T1000 (cell line): ENCODE measurements around the gene IGSF8.
A peak's percentile ranks its signal among the peaks of the same experiment; 100 is the strongest.

ENCODE experiments used
- DNase-seq: peaks from one replicate; lab custom pipeline; 2025; ENCODE audit warnings: mixed read lengths; lab: John Stamatoyannopoulos, UW

The IGSF8 gene, protein sequence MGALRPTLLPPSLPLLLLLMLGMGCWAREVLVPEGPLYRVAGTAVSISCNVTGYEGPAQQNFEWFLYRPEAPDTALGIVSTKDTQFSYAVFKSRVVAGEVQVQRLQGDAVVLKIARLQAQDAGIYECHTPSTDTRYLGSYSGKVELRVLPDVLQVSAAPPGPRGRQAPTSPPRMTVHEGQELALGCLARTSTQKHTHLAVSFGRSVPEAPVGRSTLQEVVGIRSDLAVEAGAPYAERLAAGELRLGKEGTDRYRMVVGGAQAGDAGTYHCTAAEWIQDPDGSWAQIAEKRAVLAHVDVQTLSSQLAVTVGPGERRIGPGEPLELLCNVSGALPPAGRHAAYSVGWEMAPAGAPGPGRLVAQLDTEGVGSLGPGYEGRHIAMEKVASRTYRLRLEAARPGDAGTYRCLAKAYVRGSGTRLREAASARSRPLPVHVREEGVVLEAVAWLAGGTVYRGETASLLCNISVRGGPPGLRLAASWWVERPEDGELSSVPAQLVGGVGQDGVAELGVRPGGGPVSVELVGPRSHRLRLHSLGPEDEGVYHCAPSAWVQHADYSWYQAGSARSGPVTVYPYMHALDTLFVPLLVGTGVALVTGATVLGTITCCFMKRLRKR

DNA sequence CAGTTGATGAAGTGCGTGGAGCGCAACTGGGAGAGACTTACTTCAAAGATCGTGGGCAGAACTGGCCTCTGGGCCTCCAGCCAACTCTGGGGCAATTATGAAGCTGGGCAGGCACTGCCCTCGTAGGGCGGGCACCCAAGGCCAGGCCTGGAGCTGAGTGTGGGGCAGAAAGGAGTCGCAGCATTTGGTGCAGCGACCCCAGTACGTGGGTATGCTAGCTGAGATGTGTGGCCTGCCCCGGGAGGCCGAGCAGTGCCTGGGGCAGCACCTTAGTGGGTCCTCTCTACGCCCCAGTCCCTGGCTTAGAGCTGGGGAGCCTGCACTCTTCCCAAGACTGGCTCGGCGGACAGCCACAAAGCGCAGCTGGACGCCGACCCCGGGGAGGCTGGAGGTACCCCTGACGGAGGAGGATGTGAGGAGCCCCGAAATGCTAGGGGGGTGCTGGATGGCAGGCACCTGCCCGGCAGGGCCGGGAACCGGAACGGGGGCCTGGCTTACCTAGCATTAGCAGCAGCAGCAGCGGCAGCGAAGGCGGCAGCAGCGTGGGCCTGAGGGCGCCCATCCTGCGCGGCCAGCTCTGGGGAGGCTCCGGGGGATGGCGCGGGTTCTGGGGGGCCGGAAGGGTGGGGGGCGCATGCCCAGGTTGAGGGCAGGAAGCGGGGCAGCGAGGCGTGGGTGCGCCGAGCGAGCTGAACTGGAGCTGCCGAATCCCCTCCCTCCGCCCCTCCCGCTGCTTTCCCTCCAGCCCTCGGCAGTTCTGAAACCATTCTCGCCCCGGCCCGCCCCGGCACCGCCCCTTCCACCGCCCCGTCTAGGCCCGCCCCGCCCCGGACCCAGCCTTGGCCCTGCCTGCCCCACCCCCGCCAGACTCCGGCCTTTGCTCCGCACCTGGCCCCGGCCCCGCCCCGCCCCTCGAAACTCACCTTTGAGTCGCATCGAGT lies at the start of gene IGSF8:
Gene IGSF8, minus strand, starts transcription at position 709 of the 941 bp plus-strand sequence. Its CDS starts 147 bp downstream, at position 562.
- peak; percentile 78 for DNase-seq

DNA sequence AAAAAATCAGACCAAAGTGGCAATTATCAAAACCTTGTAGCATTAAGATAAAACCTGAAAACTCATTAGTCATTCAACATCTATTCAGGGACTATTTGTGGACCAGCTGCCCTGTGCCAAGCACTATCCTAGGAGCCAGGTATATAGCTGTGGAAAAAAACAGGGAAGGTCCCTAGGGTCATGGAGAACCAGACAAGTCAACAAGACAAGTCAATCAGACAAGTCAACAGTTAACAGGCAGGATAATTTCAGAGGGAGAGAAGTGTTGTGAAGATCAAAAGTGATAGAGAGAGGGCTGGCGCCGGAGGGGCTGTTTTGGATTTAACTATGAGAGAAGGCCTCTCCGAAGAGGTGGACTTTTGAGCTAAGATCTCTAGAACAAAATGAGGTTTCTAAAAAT lies 49.7 kb upstream of the IGSF8 start:
- DNase-seq = no peak

DNA sequence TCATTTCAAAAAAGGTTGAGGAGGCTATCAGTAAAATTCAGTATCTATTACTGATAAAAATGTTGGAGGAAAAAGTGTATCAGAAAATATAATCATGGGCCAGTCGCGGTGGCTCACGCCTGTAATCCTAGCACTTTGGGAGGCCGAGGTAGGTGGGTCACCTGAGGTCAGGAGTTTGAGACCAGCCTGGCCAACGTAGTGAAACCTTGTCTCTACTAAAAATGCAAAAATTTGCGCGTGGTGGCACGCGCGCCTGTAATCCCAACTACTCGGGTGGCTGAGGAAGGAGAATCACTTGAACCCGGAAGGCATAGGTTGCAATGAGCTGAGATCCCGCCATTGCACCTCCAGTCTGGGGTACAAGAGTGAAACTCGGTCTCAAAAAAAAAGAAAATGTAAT lies 47.7 kb upstream of the IGSF8 start:
- no peak for DNase-seq

DNA sequence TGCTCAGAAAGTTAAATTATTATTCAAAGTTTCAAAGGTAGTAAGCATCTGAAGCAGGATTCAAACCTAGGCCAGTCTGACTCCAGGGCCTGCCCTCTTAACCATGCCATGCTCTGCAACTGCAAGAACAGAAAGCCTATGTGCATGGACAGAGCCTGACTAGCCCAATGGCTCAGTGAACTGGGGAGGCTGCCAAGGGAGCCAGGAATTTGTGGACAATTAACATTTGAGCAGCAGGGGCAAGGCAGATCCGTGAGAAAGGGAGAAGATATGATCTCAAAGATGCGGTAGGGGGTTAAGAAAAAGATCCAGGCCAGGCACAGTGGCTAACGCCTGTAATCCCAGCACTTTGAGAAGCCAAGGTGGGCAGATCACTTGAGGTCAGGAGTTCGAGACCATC lies 46.5 kb upstream of the IGSF8 start:
- no peak for DNase-seq

DNA sequence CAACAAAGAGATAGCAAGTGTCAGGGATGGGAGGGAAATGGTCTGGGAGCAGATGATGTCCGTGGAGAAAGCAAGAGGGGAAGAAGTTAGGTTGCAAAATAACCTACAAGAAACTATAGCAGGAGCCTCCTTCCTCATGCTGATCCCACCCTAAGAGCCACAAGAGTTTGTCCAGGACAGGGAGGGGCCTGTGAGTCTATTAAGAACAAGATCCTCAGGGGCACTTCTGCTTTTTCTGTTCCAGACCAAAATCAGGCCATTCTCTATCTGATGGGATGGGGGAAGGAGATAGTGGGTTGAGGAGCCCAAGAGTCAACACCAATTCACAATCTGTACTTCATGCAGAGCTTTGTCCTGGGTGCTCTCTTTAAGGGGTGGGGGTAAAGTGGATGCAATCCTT lies 45.3 kb upstream of the IGSF8 start:
- DNase-seq = no peak

DNA sequence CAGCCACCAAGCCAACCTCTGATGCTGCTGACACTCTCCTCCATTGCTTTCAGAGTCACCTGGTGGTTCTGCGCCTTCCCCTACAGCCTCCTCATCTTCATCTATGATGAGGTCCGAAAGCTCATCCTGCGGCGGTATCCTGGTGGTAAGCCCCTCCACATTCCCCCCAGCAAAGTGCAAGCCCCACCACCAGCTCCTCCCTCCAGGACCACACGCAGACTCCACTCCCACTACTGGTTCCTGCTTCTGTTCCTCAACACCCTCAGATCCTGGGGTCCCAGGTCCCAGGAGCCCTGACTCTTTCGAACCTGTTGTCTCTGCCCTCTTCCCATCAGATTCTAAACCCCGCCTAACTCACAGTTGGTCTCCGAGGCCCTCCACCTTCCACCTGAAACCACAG lies 41.4 kb upstream of the IGSF8 start:
- no peak for DNase-seq

DNA sequence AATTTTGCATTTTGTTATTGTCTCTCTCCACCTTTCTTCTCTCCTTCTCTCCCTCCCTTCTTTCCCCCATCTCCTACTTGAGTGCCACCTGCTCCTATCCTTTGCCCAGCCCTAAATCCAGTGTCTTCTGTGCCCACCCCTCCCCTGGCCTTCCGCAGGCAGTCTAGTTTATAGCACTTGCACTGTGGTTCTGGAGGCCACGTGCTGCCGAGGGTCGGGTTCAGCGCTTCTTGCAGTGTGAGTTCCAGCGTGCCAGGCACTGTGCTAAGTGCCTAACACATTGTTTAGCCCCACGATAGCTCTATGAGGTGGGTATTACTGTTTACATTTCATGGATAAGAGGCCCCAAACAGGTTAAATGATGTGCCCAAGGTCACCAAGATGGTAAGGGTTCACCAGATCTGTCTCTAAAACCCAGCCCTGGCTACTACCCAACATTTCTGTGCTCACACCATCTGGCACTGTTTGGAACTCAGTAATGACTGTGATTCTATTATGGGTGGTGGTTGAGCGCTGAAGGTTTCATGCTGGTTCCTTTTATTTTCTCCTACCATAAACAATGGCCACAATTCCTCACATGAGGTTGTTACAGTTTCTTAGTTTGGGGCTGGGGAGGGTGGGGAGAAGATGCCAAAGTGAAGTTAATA lies 38.9 kb upstream of the IGSF8 start:
- DNase-seq = no peak

DNA sequence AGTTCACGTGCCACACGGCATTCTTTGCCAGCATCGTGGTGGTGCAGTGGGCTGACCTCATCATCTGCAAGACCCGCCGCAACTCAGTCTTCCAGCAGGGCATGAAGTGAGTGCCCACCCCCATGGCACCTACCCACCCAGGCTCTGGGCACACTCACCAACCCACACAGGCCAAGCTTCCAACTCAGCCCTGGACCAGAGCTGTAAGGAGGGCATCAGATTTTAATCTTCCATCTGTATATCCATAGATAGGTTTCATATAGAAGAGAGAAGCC lies 38.4 kb upstream of the IGSF8 start:
- no peak for DNase-seq

DNA sequence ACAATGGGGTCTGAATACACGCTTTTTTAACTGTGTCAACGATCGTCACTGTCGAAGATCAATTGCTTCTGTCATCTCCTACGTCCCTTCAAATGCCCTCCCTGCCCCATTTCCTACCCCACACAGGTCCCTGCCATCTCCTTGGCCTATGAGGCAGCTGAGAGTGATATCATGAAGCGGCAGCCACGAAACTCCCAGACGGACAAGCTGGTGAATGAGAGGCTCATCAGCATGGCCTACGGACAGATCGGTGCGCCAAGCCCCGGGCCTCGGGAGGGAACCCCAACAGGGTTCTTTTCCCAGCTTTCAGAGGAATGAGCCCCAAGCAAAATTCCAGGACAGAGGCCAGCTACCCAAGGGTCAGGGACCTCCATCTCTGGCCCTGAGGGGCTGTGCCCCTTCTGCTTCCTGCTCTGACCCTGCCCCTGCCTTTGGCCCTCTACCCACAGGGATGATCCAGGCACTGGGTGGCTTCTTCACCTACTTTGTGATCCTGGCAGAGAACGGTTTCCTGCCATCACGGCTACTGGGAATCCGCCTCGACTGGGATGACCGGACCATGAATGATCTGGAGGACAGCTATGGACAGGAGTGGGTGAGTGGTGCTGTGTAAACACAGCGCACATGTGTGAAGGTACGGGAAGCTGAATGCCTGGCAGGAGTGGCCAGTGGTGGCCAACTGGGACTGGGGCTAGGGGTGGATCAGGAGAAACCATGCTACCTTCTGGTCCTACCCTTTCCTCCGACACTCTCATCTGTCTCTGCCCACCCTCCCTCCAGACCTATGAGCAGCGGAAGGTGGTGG lies 37.9 kb upstream of the IGSF8 start:
- no peak for DNase-seq

DNA sequence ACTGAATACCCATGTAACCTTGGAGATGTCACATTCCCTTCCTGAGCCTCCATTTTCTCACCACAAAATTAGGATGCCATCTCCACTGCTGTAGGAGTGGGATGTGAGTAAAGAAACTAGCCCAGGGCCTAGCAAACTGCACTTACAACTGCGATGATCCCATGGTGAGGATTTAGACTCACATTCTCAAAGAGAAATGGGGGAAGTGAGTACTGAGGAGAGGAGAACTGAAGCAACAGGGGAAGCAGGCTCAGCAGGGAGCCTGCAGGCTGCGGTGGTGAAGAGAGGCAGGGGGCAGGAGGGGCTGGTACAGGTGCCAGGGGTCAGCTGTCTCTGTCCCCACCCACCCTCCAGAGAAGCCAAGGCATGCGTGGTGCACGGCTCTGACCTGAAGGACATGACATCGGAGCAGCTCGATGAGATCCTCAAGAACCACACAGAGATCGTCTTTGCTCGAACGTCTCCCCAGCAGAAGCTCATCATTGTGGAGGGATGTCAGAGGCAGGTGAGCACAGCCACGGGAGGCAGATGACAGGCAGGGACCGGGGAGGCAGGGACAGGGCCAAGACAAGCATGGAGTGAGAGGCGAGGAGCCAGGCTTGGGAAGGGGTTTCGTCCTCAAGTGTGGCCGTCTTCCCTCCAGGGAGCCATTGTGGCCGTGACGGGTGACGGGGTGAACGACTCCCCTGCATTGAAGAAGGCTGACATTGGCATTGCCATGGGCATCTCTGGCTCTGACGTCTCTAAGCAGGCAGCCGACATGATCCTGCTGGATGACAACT lies 36.6 kb upstream of the IGSF8 start:
- DNase-seq = no peak

DNA sequence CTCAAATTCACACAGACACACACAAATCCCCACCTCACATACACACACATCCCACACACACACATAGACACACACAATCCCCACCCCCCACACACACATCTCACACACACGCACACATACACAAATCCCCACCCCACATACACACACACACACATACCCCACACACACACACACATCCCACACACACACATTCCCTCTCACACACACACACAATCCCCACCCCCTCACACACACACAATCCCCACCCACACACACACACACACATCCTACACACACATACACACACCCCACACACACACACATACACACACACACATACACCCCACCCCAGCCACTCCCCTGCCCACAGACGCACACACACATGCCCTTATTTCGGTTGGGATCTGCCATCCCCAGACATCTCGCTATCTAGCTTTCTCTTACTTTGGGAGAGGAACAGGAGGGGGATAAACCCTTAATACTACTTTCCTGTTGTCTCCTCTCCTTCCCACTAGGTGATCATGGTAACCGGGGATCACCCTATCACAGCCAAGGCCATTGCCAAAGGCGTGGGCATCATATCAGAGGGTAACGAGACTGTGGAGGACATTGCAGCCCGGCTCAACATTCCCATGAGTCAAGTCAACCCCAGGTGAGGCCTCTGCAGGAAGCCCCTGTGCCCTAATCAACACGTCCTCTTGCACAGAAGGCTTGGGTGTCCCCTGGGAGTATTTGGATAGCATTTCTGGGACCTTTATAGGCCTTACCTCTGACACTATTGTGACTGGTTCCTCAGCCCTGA lies 35.8 kb upstream of the IGSF8 start:
- no peak for DNase-seq

DNA sequence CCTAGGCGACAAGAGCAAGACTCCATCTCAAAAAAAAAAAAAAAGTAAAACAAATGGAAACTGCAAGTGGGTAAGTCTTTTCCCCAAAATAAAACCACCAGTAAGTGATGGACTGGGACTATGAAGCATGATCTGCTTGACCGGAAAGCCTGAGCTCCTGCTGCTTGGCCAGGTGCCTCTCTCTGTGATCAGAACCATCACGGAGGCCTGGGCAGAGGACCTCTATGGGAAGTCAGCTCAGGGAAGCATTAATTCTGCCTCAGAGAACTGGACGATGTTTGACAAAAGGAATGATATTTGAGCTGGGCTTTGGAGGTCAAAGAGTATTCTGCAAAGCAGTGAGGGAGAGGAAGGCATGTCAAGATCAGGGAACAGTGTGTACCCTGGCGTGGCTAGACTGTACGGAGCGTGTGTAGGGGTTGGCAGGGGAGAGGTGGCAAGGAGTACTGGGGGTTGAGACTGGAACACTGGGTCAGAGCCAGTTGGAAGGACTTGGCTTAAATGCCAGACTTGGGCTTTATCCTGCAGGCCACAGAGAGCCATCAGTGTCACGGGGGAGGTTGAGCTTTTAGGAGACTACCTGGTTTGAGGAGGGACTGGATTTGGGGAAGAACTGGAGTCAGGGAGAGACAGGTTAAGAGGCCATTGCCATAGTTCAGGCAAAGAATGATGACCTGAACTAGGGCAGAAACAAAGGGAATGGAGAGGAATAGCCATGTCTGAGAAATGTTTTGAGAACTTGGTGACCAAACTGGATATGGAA lies 33.6 kb upstream of the IGSF8 start:
- no peak for DNase-seq

DNA sequence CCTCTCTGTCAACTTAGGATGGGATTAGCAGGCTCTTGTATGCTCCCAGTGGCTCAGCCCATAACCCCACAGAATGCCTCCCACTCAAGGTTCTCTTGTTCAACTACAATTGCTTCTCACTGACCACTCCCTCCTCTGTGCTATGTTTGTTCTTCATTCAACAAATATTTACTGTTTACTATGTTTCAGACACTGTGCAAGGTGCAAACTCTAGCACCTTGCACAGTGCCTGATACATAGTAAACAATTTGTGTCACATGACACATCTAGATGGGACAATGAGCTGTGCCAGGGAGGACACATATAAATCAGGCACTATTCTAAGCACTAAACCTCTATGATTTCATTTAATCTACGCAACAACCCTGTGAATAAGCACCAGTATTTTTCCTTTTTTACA lies 32.5 kb upstream of the IGSF8 start:
- no peak for DNase-seq

DNA sequence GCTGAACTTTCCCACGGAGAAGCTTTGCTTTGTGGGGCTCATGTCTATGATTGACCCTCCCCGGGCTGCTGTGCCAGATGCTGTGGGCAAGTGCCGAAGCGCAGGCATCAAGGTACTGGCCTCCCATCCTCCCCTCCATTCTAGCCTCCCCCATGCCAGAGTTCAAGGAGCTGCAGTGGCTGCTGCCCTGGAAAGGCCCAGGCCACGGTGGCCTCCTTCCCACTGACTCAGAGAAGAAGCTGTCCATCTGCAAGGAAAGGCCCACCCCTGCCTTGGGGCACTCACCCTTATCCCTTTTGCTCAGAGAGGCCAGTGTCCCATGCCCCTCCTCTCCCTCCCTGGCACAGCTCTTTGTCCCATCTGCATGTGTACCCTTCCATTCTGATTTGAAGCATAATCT lies 32.1 kb upstream of the IGSF8 start:
- DNase-seq = no peak

DNA sequence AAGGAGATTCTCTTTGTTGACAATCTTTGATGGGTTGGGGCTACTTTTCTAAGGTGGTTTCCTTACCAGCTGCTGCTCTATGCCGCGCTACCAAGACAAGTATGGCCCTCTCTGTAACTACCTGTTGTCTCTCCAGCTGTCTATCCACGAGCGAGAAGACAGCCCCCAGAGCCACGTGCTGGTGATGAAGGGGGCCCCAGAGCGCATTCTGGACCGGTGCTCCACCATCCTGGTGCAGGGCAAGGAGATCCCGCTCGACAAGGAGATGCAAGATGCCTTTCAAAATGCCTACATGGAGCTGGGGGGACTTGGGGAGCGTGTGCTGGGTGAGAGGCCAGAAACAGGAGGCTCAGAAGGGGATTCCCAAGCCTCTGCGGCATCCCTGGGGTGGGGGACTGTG lies 31.5 kb upstream of the IGSF8 start:
- DNase-seq = no peak

DNA sequence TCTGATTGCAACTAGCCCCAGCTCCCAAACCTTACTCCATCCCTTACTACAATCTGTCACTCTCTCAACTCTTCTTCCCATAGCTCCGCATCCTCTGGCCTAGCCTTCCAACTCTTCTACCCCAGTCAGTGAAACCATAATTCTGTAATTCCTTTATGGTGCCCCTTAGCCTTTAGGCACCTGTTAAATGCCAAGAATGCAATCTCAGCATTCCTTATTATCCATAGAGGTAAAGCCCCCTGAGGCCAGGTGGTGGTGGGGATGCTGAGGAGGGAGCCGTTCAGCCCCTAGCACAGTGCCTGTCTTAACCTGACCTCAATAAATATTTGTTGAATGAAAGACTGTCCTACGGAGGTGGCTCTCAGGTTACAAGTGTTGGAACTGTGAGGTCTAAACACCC lies 31.1 kb upstream of the IGSF8 start:
- DNase-seq = no peak

DNA sequence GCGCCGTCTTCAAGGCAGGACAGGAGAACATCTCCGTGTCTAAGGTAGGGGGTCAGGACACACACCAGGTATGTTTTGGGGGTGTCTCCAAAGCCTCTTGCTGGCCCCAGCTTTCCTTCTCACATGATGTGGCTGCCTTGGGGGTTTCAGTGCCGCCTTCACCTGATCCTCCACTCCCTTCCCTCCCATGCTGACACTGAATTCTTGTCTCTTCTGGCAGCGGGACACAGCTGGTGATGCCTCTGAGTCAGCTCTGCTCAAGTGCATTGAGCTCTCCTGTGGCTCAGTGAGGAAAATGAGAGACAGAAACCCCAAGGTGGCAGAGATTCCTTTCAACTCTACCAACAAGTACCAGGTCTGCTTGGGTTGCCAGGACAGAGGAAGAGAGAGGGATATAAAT lies 30.6 kb upstream of the IGSF8 start:
- DNase-seq = no peak

DNA sequence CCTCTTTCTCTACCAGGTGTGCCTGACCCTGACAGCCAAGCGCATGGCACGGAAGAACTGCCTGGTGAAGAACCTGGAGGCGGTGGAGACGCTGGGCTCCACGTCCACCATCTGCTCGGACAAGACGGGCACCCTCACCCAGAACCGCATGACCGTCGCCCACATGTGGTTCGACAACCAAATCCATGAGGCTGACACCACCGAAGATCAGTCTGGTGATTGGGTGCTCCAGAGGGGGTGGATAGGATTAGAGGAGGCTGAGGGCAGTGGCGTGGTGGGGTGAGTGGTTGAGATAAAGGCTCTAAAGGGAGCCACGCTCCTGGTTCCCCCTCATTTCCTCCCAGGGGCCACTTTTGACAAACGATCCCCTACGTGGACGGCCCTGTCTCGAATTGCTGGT lies 30.2 kb upstream of the IGSF8 start:
- DNase-seq = no peak

DNA sequence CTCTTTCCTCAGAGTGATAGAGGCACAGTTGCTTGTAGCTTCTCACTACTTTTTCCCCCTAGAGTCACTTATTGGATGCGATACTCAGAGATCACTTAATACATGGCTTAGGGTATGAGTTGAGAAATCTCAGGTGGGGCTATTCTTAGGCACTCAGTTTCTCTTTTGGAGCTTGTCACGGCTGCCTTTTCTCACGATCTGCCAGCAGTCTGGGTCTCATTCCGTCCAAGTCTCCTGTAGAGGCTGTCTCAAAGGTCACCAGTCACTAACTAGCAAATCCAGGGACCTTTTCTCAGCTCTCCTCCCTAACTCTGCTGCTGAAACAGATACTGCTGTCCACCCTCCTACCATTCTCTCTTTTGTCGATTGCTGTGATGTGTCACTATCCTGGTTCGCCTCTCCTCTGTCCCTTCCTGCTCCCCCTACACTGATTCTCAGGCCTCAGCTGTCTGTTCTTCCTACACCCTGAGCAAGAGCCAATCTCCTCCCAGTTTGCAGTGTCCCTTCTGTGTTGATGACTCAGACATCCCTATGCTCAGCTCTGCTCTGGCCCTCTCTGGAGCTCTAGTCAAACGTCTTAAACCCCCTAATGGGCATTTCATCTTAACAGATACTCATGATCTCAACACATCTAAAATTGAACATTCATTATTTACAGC lies 29.6 kb upstream of the IGSF8 start:
- no peak for DNase-seq
